NCI-H146 treated with DMSO at 0.1 percent for 48 hours (cell line): ENCODE results near the gene BZW2.
A peak's percentile ranks its signal among the peaks of the same experiment; 100 is the strongest.
"Not testable (repeated sequence)": the region's sequence is repeated elsewhere in the genome, so short reads cannot be mapped to it uniquely, and the experiment has no call there.

Experiments used
- DNase-seq: peaks from one replicate; lab custom pipeline; 2025; ENCODE audit not compliant: unreplicated experiment; lab: John Stamatoyannopoulos, UW

Gene BZW2

GRCh38 chr7:16644636-16645592, 1.1 kb upstream of the BZW2 start:
- peak; percentile 33 for DNase-seq

- peak; percentile 19 for DNase-seq
Observed at GRCh38 chr7:16646472-16647072, 591 bp downstream of the BZW2 start.

- DNase-seq = no peak
Observed at GRCh38 chr7:16647435-16647960, 1.5 kb downstream of the BZW2 start.

GRCh38 chr7:16648551-16648950, 2.6 kb downstream of the BZW2 start:
- peak; percentile 14 for DNase-seq

- no peak for DNase-seq
Observed at GRCh38 chr7:16649196-16649595, 3.2 kb downstream of the BZW2 start.

- no peak for DNase-seq
Observed at GRCh38 chr7:16650266-16650665, 4.3 kb downstream of the BZW2 start.

GRCh38 chr7:16651396-16652239, 5.6 kb downstream of the BZW2 start:
- DNase-seq = no peak

GRCh38 chr7:16652240-16652583, 6.2 kb downstream of the BZW2 start:
- DNase-seq = no peak

- peak; percentile 15 for DNase-seq
Observed at GRCh38 chr7:16652888-16653287, 6.9 kb downstream of the BZW2 start.

- no peak for DNase-seq
Observed at GRCh38 chr7:16655394-16655793, 9.4 kb downstream of the BZW2 start.

GRCh38 chr7:16656141-16656540, 10.2 kb downstream of the BZW2 start:
- DNase-seq = no peak

GRCh38 chr7:16657656-16658279, 11.8 kb downstream of the BZW2 start:
- no peak for DNase-seq

GRCh38 chr7:16659854-16660497, 14.0 kb downstream of the BZW2 start:
- not testable (repeated sequence) for DNase-seq

- no peak for DNase-seq
Observed at GRCh38 chr7:16660702-16661464, 14.9 kb downstream of the BZW2 start.

GRCh38 chr7:16661924-16662323, 15.9 kb downstream of the BZW2 start:
- DNase-seq = no peak

GRCh38 chr7:16667355-16667754, 21.4 kb downstream of the BZW2 start:
- DNase-seq = no peak

- DNase-seq = no peak
Observed at GRCh38 chr7:16668049-16668858, 22.3 kb downstream of the BZW2 start.

GRCh38 chr7:16668978-16669377, 23.0 kb downstream of the BZW2 start:
- no peak for DNase-seq

GRCh38 chr7:16669581-16669980, 23.6 kb downstream of the BZW2 start:
- DNase-seq = no peak
